HG03139 (cell line): ENCODE results near the gene GPR15LG.

Experiments used
- ATAC-seq: cut with Tn5 transposase; IDR thresholded peaks from one replicate; pipeline ENCODE4 v1.9.1; 2021; ENCODE audit not compliant: unreplicated experiment

The GPR15LG gene

GRCh38 chr10:84193327-84193726 lies 19.7 kb downstream of the GPR15LG start:
- ATAC-seq: no peak

GRCh38 chr10:84193846-84194423 lies 20.3 kb downstream of the GPR15LG start:
- ATAC-seq: peak; percentile 2

- ATAC-seq: peak; percentile 60
Observed at GRCh38 chr10:84194424-84195043, 20.9 kb downstream of the GPR15LG start, which contains the start of gene CDHR1. Gene CDHR1 (plus strand): TSS chr10:84194537. CDS start chr10:84194761, 224 bp downstream.

- no peak for ATAC-seq
Observed at GRCh38 chr10:84195044-84195830, 21.6 kb downstream of the GPR15LG start.

- no peak for ATAC-seq
Observed at GRCh38 chr10:84196083-84196482, 22.5 kb downstream of the GPR15LG start.

- no peak for ATAC-seq
Observed at GRCh38 chr10:84196941-84197340, 23.3 kb downstream of the GPR15LG start.

- no peak for ATAC-seq
Observed at GRCh38 chr10:84197643-84198042, 24.0 kb downstream of the GPR15LG start.

- ATAC-seq: no peak
Observed at GRCh38 chr10:84198206-84198915, 24.8 kb downstream of the GPR15LG start.

GRCh38 chr10:84200537-84201243 lies 27.1 kb downstream of the GPR15LG start:
- ATAC-seq: no peak

GRCh38 chr10:84201244-84201606 lies 27.6 kb downstream of the GPR15LG start:
- no peak for ATAC-seq

GRCh38 chr10:84201682-84202081 lies 28.1 kb downstream of the GPR15LG start:
- ATAC-seq: no peak

GRCh38 chr10:84202349-84202748 lies 28.7 kb downstream of the GPR15LG start:
- ATAC-seq: no peak

- no peak for ATAC-seq
Observed at GRCh38 chr10:84204122-84204521, 30.5 kb downstream of the GPR15LG start.

GRCh38 chr10:84204610-84205009 lies 31.0 kb downstream of the GPR15LG start:
- no peak for ATAC-seq

GRCh38 chr10:84205049-84205852 lies 31.6 kb downstream of the GPR15LG start:
- no peak for ATAC-seq

- no peak for ATAC-seq
Observed at GRCh38 chr10:84205853-84206525, 32.4 kb downstream of the GPR15LG start.

GRCh38 chr10:84208023-84208422 lies 34.4 kb downstream of the GPR15LG start:
- ATAC-seq: no peak

GRCh38 chr10:84211566-84211965 lies 38.0 kb downstream of the GPR15LG start:
- ATAC-seq: no peak

- no peak for ATAC-seq
Observed at GRCh38 chr10:84212014-84212413, 38.4 kb downstream of the GPR15LG start.

GRCh38 chr10:84213076-84213475 lies 39.5 kb downstream of the GPR15LG start:
- no peak for ATAC-seq
